Fibroblast of lung (primary cell): ENCODE measurements around the gene JPH3.

Source experiments
- EZH2 ChIP-seq: IDR thresholded peaks from 2 replicates; pipeline ENCODE4 v1.5.1; 2012; ENCODE audit warnings: low read length, control low read depth, mild to moderate bottlenecking; ENCODE audit errors: missing control alignments
- TF ChIP-seq, protein P1 (sequence below), 2 donors: IDR thresholded peaks in 1 of 2; conservative IDR thresholded peaks in 1 of 2; 1 replicate in 1 of 2; 2 replicates in 1 of 2; pipeline ENCODE4 v1.5.1; 2011 to 2012; ENCODE audit warnings: low read length in 2 of 2, control low read depth in 1 of 2, inconsistent platforms in 1 of 2, low read depth in 1 of 2, mild to moderate bottlenecking in 1 of 2

DNA sequence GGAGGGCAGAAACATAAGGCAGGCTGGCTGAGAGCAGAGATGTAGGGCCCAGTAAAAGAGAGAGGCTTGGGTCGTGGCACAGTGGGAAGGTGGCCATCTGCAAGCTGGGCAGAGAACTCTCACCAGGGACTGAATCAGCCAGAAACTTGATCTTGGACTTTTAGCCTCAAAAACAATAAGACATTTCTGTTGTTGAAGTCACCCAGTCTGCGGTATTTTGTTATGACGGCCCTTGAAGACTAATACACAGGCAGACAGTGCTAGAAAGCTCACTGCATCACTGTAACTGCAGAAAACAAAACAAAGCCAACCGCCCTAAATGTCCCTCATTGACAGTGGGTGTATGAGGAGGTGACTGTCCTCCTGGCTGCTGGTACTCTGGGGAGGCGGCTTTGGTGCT, 3.9 kb upstream of the JPH3 start:
- TF ChIP-seq, protein P1, sequence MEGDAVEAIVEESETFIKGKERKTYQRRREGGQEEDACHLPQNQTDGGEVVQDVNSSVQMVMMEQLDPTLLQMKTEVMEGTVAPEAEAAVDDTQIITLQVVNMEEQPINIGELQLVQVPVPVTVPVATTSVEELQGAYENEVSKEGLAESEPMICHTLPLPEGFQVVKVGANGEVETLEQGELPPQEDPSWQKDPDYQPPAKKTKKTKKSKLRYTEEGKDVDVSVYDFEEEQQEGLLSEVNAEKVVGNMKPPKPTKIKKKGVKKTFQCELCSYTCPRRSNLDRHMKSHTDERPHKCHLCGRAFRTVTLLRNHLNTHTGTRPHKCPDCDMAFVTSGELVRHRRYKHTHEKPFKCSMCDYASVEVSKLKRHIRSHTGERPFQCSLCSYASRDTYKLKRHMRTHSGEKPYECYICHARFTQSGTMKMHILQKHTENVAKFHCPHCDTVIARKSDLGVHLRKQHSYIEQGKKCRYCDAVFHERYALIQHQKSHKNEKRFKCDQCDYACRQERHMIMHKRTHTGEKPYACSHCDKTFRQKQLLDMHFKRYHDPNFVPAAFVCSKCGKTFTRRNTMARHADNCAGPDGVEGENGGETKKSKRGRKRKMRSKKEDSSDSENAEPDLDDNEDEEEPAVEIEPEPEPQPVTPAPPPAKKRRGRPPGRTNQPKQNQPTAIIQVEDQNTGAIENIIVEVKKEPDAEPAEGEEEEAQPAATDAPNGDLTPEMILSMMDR (conservative IDR thresholded peaks at IDR 0.05 in 1 of 2, IDR thresholded peaks at IDR 0.05 in 1 of 2; ENCODE audit: low read depth in 1 of 2, low read length in 2 of 2) = no peak
- TF ChIP-seq EZH2 = no peak
